NCI-H69 (cell line): Measurements from ENCODE around the gene JAKMIP3.

Experiments
- DNase-seq: peaks from one replicate; lab custom pipeline; 2025; lab: John Stamatoyannopoulos, UW

JAKMIP3 gene

GRCh38 chr10:132111121-132111731, 45.5 kb downstream of the JAKMIP3 start:
- no peak for DNase-seq

DNA sequence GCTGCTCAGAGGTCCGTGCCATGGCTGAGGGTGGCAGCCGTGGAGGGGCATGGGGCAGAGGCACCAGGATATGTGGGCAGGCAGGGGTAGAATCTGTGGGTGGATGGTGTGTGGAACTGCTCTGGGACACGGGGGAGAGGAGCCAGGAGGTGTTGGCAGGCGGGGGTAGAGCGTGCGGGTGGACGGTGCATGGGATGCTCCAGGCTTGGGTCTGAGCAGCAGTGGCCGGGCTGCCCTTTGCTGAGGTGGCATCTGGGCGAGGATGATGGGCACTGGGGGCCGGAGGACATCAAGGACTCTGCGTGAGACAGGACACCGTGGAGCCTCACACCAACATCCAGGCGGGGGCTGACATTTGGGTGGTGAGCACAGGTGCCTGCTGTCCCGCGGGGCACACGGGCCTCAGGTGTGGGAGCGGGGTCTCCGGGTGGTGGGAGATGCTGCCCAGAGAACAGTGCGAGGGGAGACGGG, 46.2 kb downstream of the JAKMIP3 start:
- DNase-seq = no peak

GRCh38 chr10:132112611-132113010, 46.9 kb downstream of the JAKMIP3 start:
- DNase-seq = no peak

DNA sequence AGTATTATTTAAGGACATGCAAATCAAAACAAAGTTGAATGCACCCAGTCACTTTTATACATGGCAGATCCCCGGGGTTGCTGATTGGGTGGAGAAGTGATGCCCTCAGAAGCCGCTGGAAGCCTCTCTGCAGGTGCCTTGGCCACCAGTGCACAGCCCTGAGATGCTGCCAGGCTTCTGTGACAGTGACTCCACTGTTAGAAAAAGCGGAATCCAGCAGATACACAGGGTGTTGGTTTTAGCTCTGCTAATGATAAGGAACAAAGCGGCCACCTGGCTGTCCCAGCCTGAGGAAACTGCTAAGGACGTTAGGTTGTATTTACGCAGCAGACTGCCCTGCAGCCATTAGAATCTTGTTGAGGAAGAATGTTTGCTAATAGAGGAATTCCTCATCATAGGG, 47.5 kb downstream of the JAKMIP3 start:
- DNase-seq = peak; percentile 70

DNA sequence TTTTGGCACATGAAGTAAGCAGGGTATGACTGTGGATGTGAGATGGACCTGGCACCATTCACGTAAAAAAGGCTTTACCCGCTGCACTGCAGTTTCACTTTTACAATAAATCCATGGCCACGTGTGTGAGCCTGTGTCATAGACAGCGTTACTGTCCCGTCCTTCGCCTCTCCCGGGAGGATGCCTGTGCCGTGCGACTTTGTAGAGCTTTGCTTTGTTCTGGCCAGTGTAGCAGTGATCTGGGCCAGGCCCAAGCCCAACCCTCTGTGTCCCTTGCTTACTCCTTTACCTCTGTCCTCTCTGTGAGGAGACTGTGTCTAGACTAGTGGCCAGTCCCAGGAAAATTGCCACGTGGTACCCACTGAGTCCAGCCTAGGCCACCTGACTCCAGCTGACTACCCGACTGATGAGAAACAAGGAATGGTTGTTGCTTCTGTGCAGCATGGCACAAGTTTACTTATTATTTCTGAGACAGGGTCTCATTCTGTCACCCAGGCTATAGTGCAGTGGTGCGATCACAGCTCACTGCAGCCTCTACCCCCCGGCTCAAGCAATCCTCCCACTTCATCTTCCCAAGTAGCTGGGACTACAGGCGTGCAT, 48.1 kb downstream of the JAKMIP3 start:
- DNase-seq = no peak

GRCh38 chr10:132114953-132115520, 49.3 kb downstream of the JAKMIP3 start:
- DNase-seq = no peak
